Measurements from ENCODE around the gene UBIAD1.
"Not testable (repeated sequence)": the region's sequence is repeated elsewhere in the genome, so short reads cannot be mapped to it uniquely, and the experiment has no call there.

DNA sequence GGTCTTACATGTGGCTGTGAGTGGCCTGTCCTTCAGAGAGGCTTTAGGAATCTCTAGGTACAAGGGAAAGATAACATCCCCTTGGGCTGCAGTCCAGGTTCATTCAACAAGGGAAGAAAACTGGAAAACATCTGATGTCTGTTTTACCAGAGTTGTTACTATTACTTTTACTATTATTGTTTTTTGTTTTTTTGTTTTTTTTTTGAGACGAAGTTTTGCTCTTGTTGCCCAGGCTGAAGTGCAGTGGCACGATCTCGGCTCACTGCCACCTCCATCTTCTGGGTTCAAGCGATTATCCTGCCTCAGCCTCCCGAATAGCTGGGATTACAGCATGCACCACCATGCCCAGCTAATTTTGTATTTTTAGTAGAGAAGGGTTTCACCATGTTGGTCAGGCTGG, 24.8 kb downstream of the UBIAD1 start:
- TF ChIP-seq, protein P1, sequence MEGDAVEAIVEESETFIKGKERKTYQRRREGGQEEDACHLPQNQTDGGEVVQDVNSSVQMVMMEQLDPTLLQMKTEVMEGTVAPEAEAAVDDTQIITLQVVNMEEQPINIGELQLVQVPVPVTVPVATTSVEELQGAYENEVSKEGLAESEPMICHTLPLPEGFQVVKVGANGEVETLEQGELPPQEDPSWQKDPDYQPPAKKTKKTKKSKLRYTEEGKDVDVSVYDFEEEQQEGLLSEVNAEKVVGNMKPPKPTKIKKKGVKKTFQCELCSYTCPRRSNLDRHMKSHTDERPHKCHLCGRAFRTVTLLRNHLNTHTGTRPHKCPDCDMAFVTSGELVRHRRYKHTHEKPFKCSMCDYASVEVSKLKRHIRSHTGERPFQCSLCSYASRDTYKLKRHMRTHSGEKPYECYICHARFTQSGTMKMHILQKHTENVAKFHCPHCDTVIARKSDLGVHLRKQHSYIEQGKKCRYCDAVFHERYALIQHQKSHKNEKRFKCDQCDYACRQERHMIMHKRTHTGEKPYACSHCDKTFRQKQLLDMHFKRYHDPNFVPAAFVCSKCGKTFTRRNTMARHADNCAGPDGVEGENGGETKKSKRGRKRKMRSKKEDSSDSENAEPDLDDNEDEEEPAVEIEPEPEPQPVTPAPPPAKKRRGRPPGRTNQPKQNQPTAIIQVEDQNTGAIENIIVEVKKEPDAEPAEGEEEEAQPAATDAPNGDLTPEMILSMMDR (conservative IDR thresholded peaks at IDR 0.05; ENCODE audit: low read length) = not testable (repeated sequence)
- TF ChIP-seq EZH2phosphoT487 (IDR thresholded peaks at IDR 0.05; ENCODE audit: borderline replicate concordance, low read depth, low read length) = not testable (repeated sequence)

All from OCI-LY7 (cell line).